Measurements from ENCODE around the gene ACVR2A.
A peak's percentile ranks its signal among the peaks of the same experiment; 100 is the strongest.

Gene ACVR2A

GRCh38 chr2:147855316-147855715, 10.5 kb downstream of the ACVR2A start:
- DNase-seq (ENCODE audit: low read depth in 2 of 2): no peak

GRCh38 chr2:147855977-147856376, 11.1 kb downstream of the ACVR2A start:
- DNase-seq (ENCODE audit: low read depth in 2 of 2): no peak

GRCh38 chr2:147860009-147860408, 15.2 kb downstream of the ACVR2A start:
- DNase-seq (ENCODE audit: low read depth in 2 of 2): no peak

- DNase-seq (ENCODE audit: low read depth in 2 of 2): no peak
Observed at GRCh38 chr2:147862859-147863516, 18.2 kb downstream of the ACVR2A start.

GRCh38 chr2:147863835-147864234, 19.0 kb downstream of the ACVR2A start:
- no peak for DNase-seq (ENCODE audit: low read depth in 2 of 2)

GRCh38 chr2:147865560-147865959, 20.7 kb downstream of the ACVR2A start:
- no peak for DNase-seq (ENCODE audit: low read depth in 2 of 2)

- DNase-seq (ENCODE audit: low read depth in 2 of 2): no peak
Observed at GRCh38 chr2:147867050-147867449, 22.2 kb downstream of the ACVR2A start.

GRCh38 chr2:147869934-147870333, 25.1 kb downstream of the ACVR2A start:
- DNase-seq (ENCODE audit: low read depth in 2 of 2): no peak

- DNase-seq (ENCODE audit: low read depth in 2 of 2): no peak
Observed at GRCh38 chr2:147872967-147873366, 28.1 kb downstream of the ACVR2A start.

- no peak for DNase-seq (ENCODE audit: low read depth in 2 of 2)
Observed at GRCh38 chr2:147873859-147874483, 29.1 kb downstream of the ACVR2A start.

GRCh38 chr2:147879846-147880245, 35.0 kb downstream of the ACVR2A start:
- no peak for DNase-seq (ENCODE audit: low read depth in 2 of 2)

GRCh38 chr2:147882631-147883030, 37.8 kb downstream of the ACVR2A start:
- no peak for DNase-seq (ENCODE audit: low read depth in 2 of 2)

GRCh38 chr2:147884830-147885229, 40.0 kb downstream of the ACVR2A start:
- DNase-seq (ENCODE audit: low read depth in 2 of 2): no peak

GRCh38 chr2:147886136-147886535, 41.3 kb downstream of the ACVR2A start:
- DNase-seq (ENCODE audit: low read depth in 2 of 2): no peak

GRCh38 chr2:147888680-147889079, 43.9 kb downstream of the ACVR2A start:
- DNase-seq (ENCODE audit: low read depth in 2 of 2): no peak

- DNase-seq (ENCODE audit: low read depth in 2 of 2): no peak
Observed at GRCh38 chr2:147904051-147904450, 59.2 kb downstream of the ACVR2A start.

- no peak for DNase-seq (ENCODE audit: low read depth in 2 of 2)
Observed at GRCh38 chr2:147909178-147909577, 64.3 kb downstream of the ACVR2A start.

- peak in 1 of 2 donors; percentile 2 for DNase-seq (ENCODE audit: low read depth in 2 of 2)
Observed at GRCh38 chr2:147910990-147911473, 66.2 kb downstream of the ACVR2A start.

GRCh38 chr2:147913701-147914480, 69.1 kb downstream of the ACVR2A start:
- DNase-seq (ENCODE audit: low read depth in 2 of 2): no peak

GRCh38 chr2:147916067-147916466, 71.2 kb downstream of the ACVR2A start:
- DNase-seq (ENCODE audit: low read depth in 2 of 2): no peak

- DNase-seq (ENCODE audit: low read depth in 2 of 2): no peak
Observed at GRCh38 chr2:147916723-147917122, 71.9 kb downstream of the ACVR2A start.

GRCh38 chr2:147917161-147917560, 72.3 kb downstream of the ACVR2A start:
- no peak for DNase-seq (ENCODE audit: low read depth in 2 of 2)

GRCh38 chr2:147923846-147924245, 79.0 kb downstream of the ACVR2A start:
- DNase-seq (ENCODE audit: low read depth in 2 of 2): no peak

Measured in stimulated activated CD4-positive, alpha-beta T cell treated with anti-CD3 and anti-CD28 coated beads, Interleukin-4, amount 100 ng/mL, for 48 hours (primary cell).